ENCODE measurements around the gene SULF2. TPM values are rescaled to one million over a fixed set of nuclear protein-coding genes. Genes with fewer than 3 reads are reported as not detected.
A peak's percentile ranks its signal among the peaks of the same experiment; 100 is the strongest.

SULF2 gene
- total RNA-seq, 2 donors from 2014 or later = 75.7 to 146 TPM

DNA sequence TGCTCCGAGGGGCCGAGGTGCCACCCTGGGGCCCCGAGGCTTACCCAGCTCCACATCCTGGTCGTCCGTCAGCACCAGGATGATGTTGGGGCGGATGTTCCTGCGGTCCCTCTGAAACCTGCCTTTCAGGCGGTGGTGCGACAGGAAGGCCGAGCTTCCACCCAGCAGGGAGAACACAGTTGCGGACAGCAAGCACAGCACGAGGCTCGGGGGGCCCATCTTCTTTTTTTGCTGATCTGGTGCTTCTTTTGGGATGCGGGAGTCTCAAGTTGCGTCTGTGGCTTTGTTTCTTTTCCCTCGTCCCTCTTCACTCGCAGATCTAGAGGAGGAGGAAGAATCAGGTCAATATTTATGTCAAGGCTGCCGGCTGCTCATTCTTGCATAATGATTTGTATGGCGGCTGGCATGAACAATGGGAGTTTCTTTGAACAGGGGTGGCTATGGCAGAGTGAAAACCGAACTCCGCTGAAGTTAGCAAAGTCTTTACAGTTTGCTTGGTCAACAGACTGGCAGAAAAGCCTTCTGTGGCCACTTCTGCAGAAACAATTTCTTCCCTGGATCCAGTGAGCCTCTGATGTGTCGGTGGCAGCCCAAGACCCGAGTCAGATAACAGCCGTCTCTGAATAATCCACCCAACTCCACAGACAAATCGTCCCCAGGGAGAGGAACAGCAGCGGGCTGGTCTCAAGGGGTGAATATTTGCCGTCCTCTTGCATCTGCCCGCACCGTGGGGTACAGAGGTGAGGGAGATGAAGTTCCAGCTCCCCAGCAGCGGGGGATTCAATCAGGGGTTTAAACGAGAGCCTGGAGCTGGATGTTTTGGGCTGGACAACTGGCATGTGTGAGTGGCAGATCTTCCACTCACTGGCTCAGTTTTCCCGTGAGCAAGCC, 27.9 kb downstream of the SULF2 start:
- no peaks in the 10 kb centered on the region for H3K27me3 ChIP-seq (ENCODE audit: control insufficient read depth, insufficient read depth, low read length, poor library complexity, severe bottlenecking)
- peaks cover 6% of the 10 kb centered on the region for H3K27me3 Mint-ChIP-seq (ENCODE audit: insufficient read depth)
- H3K9me3 ChIP-seq (ENCODE audit: control insufficient read depth, low read length) = no peaks in the 10 kb centered on the region
- peak overlapping the region; percentile 85 for H3K27ac ChIP-seq (ENCODE audit: low read depth, low read length)
- no peak overlapping the region for H3K27ac Mint-ChIP-seq
- no peak overlapping the region for H3K9ac ChIP-seq (ENCODE audit: extremely low read depth, low read length, poor library complexity, severe bottlenecking)
- H3K36me3 ChIP-seq (ENCODE audit: control insufficient read depth, insufficient read depth, low read length) = peaks cover 58% of the 10 kb centered on the region
- 86 to 94% methylated on average over 18 to 31 of the region's 32 CpGs for WGBS, 2 experiments (ENCODE audit: insufficient coverage in 1 of 2, insufficient read length in 1 of 2)
- no peak overlapping the region for H3K4me3 Mint-ChIP-seq
- peaks cover 44% of the 10 kb centered on the region for H3K36me3 Mint-ChIP-seq (ENCODE audit: low read depth)
- H3K4me1 ChIP-seq (ENCODE audit: control insufficient read depth, insufficient read depth, low read length) = peaks cover 6% of the 10 kb centered on the region
- DNase-seq = no peak
- no peaks in the 10 kb centered on the region for H3K9me3 Mint-ChIP-seq
- H3K4me3 ChIP-seq (ENCODE audit: low read length) = no peak overlapping the region
- H3K4me1 Mint-ChIP-seq = peaks cover 16% of the 10 kb centered on the region
- TF ChIP-seq, protein P1, sequence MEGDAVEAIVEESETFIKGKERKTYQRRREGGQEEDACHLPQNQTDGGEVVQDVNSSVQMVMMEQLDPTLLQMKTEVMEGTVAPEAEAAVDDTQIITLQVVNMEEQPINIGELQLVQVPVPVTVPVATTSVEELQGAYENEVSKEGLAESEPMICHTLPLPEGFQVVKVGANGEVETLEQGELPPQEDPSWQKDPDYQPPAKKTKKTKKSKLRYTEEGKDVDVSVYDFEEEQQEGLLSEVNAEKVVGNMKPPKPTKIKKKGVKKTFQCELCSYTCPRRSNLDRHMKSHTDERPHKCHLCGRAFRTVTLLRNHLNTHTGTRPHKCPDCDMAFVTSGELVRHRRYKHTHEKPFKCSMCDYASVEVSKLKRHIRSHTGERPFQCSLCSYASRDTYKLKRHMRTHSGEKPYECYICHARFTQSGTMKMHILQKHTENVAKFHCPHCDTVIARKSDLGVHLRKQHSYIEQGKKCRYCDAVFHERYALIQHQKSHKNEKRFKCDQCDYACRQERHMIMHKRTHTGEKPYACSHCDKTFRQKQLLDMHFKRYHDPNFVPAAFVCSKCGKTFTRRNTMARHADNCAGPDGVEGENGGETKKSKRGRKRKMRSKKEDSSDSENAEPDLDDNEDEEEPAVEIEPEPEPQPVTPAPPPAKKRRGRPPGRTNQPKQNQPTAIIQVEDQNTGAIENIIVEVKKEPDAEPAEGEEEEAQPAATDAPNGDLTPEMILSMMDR (conservative IDR thresholded peaks at IDR 0.05) = no peak

DNA sequence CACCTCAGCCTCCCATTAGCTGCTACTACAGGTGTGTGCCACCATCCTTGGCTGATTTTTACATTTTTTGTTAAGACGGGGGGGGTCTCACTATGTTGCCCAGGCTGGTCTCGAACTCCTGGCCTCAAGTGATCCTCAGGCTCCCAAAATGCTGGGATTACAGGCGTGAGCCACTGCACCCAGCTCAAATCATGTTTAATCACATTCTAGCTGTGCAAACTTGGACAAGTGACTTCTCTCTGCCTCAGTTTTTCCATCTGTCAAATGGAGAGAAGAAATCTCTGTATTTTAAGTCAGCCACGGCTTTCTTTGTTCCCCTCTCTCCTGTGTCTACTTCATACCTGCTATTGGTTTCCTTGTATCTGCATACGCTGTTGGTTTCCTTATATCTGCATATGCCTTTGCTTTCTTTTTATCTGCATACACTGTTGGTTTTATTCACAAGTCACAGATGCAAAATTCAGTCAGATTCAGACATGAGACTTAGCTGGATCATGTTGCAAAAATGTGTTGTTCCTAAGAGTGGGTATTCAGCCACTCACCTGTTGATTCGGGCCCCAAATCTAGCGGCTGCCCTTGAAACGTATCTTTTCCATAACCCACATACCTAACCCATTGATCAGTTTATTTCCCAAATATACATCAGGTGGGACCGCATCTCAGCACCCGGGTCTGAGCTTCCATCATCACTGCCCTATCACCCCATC, 30.2 kb downstream of the SULF2 start:
- Mint-ChIP-seq H3K27ac (no peak overlapping the region), H3K4me3 (no peak overlapping the region), H3K4me1 (peaks cover 2% of the 10 kb centered on the region), H3K9me3 (no peaks in the 10 kb centered on the region), H3K36me3 (ENCODE audit: low read depth) (peaks cover 59% of the 10 kb centered on the region), H3K27me3 (ENCODE audit: insufficient read depth) (no peaks in the 10 kb centered on the region)
- TF ChIP-seq, protein P1 (conservative IDR thresholded peaks at IDR 0.05) = no peak
- H3K27me3 ChIP-seq (ENCODE audit: control insufficient read depth, insufficient read depth, low read length, poor library complexity, severe bottlenecking) = no peaks in the 10 kb centered on the region
- no peaks in the 10 kb centered on the region for H3K9me3 ChIP-seq (ENCODE audit: control insufficient read depth, low read length)
- no peak overlapping the region for H3K9ac ChIP-seq (ENCODE audit: extremely low read depth, low read length, poor library complexity, severe bottlenecking)
- no peaks in the 10 kb centered on the region for H3K4me1 ChIP-seq (ENCODE audit: control insufficient read depth, insufficient read depth, low read length)
- H3K4me3 ChIP-seq (ENCODE audit: low read length) = no peak overlapping the region
- DNase-seq = no peak
- peaks cover 73% of the 10 kb centered on the region for H3K36me3 ChIP-seq (ENCODE audit: control insufficient read depth, insufficient read depth, low read length)
- WGBS, 2 experiments (ENCODE audit: insufficient coverage in 1 of 2, insufficient read length in 1 of 2) = 94 to 97% methylated on average over 6 to 10 of the region's 10 CpGs
- H3K27ac ChIP-seq (ENCODE audit: low read depth, low read length) = no peak overlapping the region

DNA sequence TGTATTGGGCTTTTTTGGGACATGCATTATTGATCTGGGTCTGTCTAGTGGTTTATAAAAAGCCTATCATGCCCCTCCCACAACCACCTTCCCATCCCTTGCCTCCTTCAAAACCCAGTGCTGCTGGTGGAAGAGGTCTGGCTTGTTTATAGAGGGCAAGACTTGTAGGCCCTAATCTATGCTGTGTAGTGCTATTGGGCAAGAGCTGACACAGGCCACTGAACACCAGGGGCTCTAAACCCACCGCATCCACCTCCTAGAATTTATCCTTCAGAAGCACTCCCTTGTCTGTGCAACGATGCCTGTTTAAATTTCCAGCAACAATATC, 30.9 kb downstream of the SULF2 start:
- Histone ChIP-seq H3K4me3 (ENCODE audit: low read length) (no peak overlapping the region), H3K4me1 (ENCODE audit: control insufficient read depth, insufficient read depth, low read length) (no peaks in the 10 kb centered on the region), H3K27ac (ENCODE audit: low read depth, low read length) (no peak overlapping the region), H3K27me3 (ENCODE audit: control insufficient read depth, insufficient read depth, low read length, poor library complexity, severe bottlenecking) (no peaks in the 10 kb centered on the region), H3K9ac (ENCODE audit: extremely low read depth, low read length, poor library complexity, severe bottlenecking) (no peak overlapping the region), H3K9me3 (ENCODE audit: control insufficient read depth, low read length) (no peaks in the 10 kb centered on the region), H3K36me3 (ENCODE audit: control insufficient read depth, insufficient read depth, low read length) (peaks cover 78% of the 10 kb centered on the region)
- 97 to 100% methylated on average over 1 to 2 of the region's 2 CpGs for WGBS, 2 experiments (ENCODE audit: insufficient coverage in 1 of 2, insufficient read length in 1 of 2)
- H3K27me3 Mint-ChIP-seq (ENCODE audit: insufficient read depth) = no peaks in the 10 kb centered on the region
- H3K36me3 Mint-ChIP-seq (ENCODE audit: low read depth) = peaks cover 66% of the 10 kb centered on the region
- TF ChIP-seq, protein P1 (conservative IDR thresholded peaks at IDR 0.05) = no peak
- H3K9me3 Mint-ChIP-seq = no peaks in the 10 kb centered on the region
- peaks cover 2% of the 10 kb centered on the region for H3K4me1 Mint-ChIP-seq
- H3K4me3 Mint-ChIP-seq = no peak overlapping the region
- no peak for DNase-seq
- no peak overlapping the region for H3K27ac Mint-ChIP-seq

All from endodermal cell (in vitro differentiated cells).